Cardiac muscle cell (in vitro differentiated cells and primary cell): ENCODE results near the gene COL4A2. TPM values are rescaled to one million over a fixed set of nuclear protein-coding genes. Genes with fewer than 3 reads are reported as not detected.

Experiments used
- DNase-seq, 2 donors: peaks; one replicate each; pipeline versions ENCODE4 v3.0.0 to v3.0.0-alpha.2; 2010 to 2017; ENCODE audit warnings: low read depth in 1 of 2, low spot score in 1 of 2
- H3K27ac ChIP-seq: fragments of 200-600 bp; sonication (generic); 2 replicates; pipeline ENCODE4 v1.5.1; 2016
- H3K27me3 ChIP-seq: fragments of 200-600 bp; sonication (generic); 2 replicates; pipeline ENCODE4 v1.6.0; 2016; ENCODE audit warnings: control low read depth
- H3K36me3 ChIP-seq: fragments of 200-600 bp; sonication (generic); 2 replicates; pipeline ENCODE4 v1.5.1; 2016; ENCODE audit warnings: control low read depth
- H3K4me1 ChIP-seq: fragments of 200-600 bp; sonication (generic); 2 replicates; pipeline ENCODE4 v1.8.1; 2017; ENCODE audit warnings: low read depth, mild to moderate bottlenecking, mixed run types
- H3K4me3 ChIP-seq: fragments of 200-600 bp; sonication (generic); 2 replicates; pipeline ENCODE4 v1.5.1; 2016; ENCODE audit warnings: mild to moderate bottlenecking
- H3K9me3 ChIP-seq: fragments of 200-600 bp; sonication (generic); 2 replicates; pipeline ENCODE4 v1.5.1; 2017; ENCODE audit warnings: low read depth, mild to moderate bottlenecking, control low read depth
- CTCF ChIP-seq: IDR thresholded peaks from 2 replicates; pipeline ENCODE4 v1.5.1; 2012; ENCODE audit warnings: low read depth, mild to moderate bottlenecking, low read length
- polyA plus RNA-seq: library from polyadenylated mRNA; unstranded; fragments of >200 nt; fragmentation: Nextera tagmentation; extraction: Ambion mirVana; gene quantifications from 2 replicates; pipeline ENCODE4 v1.2.1, GENCODE V29; 2016
- total RNA-seq: library from RNA; depleted of rRNA; stranded (reverse); fragments of >200 nt; gene quantifications from 2 replicates; pipeline ENCODE4 v1.2.3, GENCODE V29; 2016

COL4A2 gene
- total and polyA plus RNA-seq, 2 experiments from 2014 or later: 184 to 516 TPM

- Histone ChIP-seq H3K27ac (no peak overlapping the region), H3K4me3 (no peak overlapping the region), H3K4me1 (peaks cover 8% of the 10 kb centered on the region), H3K9me3 (no peaks in the 10 kb centered on the region), H3K36me3 (peaks cover 7% of the 10 kb centered on the region), H3K27me3 (no peaks in the 10 kb centered on the region)
- TF ChIP-seq CTCF: no peak
- DNase-seq: no peak
Measured at GRCh38 chr13:110447058-110447511, 140.0 kb downstream of the COL4A2 start.

- DNase-seq: no peak
- peaks cover 8% of the 10 kb centered on the region for H3K4me1 ChIP-seq
- TF ChIP-seq CTCF: no peak
- no peaks in the 10 kb centered on the region for H3K27me3 ChIP-seq
- H3K9me3 ChIP-seq: no peaks in the 10 kb centered on the region
- peak overlapping the region; percentile 35 for H3K27ac ChIP-seq
- H3K4me3 ChIP-seq: no peak overlapping the region
- H3K36me3 ChIP-seq: peaks cover 7% of the 10 kb centered on the region
Measured at GRCh38 chr13:110447801-110448200, 140.7 kb downstream of the COL4A2 start.

- no peaks in the 10 kb centered on the region for H3K27me3 ChIP-seq
- no peak overlapping the region for H3K4me3 ChIP-seq
- H3K4me1 ChIP-seq: peaks cover 8% of the 10 kb centered on the region
- TF ChIP-seq CTCF: no peak
- no peak overlapping the region for H3K27ac ChIP-seq
- H3K36me3 ChIP-seq: peaks cover 7% of the 10 kb centered on the region
- no peaks in the 10 kb centered on the region for H3K9me3 ChIP-seq
- DNase-seq: peak; percentile 14 to 45
Measured at GRCh38 chr13:110448230-110448629, 141.1 kb downstream of the COL4A2 start.

- peaks cover 7% of the 10 kb centered on the region for H3K36me3 ChIP-seq
- TF ChIP-seq CTCF: no peak
- no peaks in the 10 kb centered on the region for H3K27me3 ChIP-seq
- H3K4me1 ChIP-seq: peaks cover 8% of the 10 kb centered on the region
- no peaks in the 10 kb centered on the region for H3K9me3 ChIP-seq
- H3K27ac ChIP-seq: no peak overlapping the region
- DNase-seq: no peak
- no peak overlapping the region for H3K4me3 ChIP-seq
Measured at GRCh38 chr13:110448677-110449076, 141.6 kb downstream of the COL4A2 start.

GRCh38 chr13:110449219-110450015 is 142.3 kb downstream of the COL4A2 start:
- Histone ChIP-seq H3K27ac (no peak overlapping the region), H3K4me3 (no peak overlapping the region), H3K4me1 (peaks cover 8% of the 10 kb centered on the region), H3K9me3 (no peaks in the 10 kb centered on the region), H3K27me3 (no peaks in the 10 kb centered on the region), H3K36me3 (peaks cover 7% of the 10 kb centered on the region)
- DNase-seq: no peak
- no peak for TF ChIP-seq CTCF
